Measurements from ENCODE around the gene APBB2. TPM values are rescaled to one million over a fixed set of nuclear protein-coding genes. Genes with fewer than 3 reads are reported as not detected.

Gene APBB2
- polyA plus RNA-seq, 3 donors = 0.15 to 0.33 TPM; not detected in 1

DNA sequence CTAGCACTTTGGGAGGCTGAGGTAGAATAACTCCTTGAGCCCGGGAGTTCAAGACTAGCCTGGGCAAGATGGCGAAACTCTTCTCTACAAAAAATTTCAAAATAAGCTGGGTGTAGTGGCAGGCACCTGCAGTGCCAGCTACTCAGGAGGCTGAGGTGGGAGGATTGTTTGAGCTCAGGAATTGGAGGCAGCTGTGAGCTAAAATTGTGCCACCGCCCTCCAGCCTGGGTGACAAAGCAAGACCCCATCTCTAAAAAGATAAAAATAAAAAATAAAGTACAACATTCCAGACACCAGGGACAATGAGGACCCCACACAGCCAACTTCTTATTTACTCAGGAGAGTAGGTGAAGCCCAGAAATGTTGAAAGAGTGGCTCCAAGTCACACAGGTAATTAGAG lies 53.0 kb downstream of the APBB2 start:
- Histone ChIP-seq H3K4me3 (replicated peaks in 1 of 3; ENCODE audit: low read depth in 2 of 3, low read length in 3 of 3) (no peak overlapping the region), H3K9ac (ENCODE audit: insufficient read depth, low read length, poor library complexity, severe bottlenecking) (no peak overlapping the region), H3K27ac (ENCODE audit: low read depth in 1 of 2, low read length in 2 of 2) (no peak overlapping the region), H3K4me1 (ENCODE audit: control insufficient read depth in 1 of 2, insufficient read depth in 2 of 2, low read length in 2 of 2) (no peaks in the 10 kb centered on the region), H4K20me1 (ENCODE audit: insufficient read depth, low read length) (no peaks in the 10 kb centered on the region), H3K79me2 (ENCODE audit: insufficient read depth, low read length) (no peaks in the 10 kb centered on the region), H3K9me3 (replicated peaks in 1 of 2; ENCODE audit: control insufficient read depth in 1 of 2, insufficient read depth in 1 of 2, low read length in 2 of 2) (peaks cover 0 to 13% of the 10 kb centered on the region in 2 donors), H3K36me3 (replicated peaks in 1 of 2; ENCODE audit: control insufficient read depth in 1 of 2, insufficient read depth in 2 of 2, low read length in 2 of 2) (no peaks in the 10 kb centered on the region), H2AFZ (ENCODE audit: insufficient read depth, low read depth, low read length, poor library complexity, severe bottlenecking) (no peak overlapping the region), H3K27me3 (ENCODE audit: control insufficient read depth in 2 of 2, insufficient read depth in 2 of 2, low read length in 2 of 2) (peaks cover 0 to 2% of the 10 kb centered on the region in 2 donors), H3K4me2 (replicated peaks; ENCODE audit: extremely low read depth, low read length, poor library complexity, severe bottlenecking) (no peak overlapping the region)
- Mint-ChIP-seq H3K36me3 (no peaks in the 10 kb centered on the region), H3K4me1 (peaks cover 6% of the 10 kb centered on the region), H3K9me3 (peaks cover 3 to 13% (median 9%) of the 10 kb centered on the region in 7 donors), H3K4me3 (no peak overlapping the region), H3K27me3 (ENCODE audit: low read depth in 3 of 3) (no peaks in the 10 kb centered on the region), H3K27ac (no peak overlapping the region)
- no CpG with 5 or more reads among the region's 3 CpGs for whole genome bisulfite sequencing (ENCODE audit: insufficient coverage)
- TF ChIP-seq, protein P1, sequence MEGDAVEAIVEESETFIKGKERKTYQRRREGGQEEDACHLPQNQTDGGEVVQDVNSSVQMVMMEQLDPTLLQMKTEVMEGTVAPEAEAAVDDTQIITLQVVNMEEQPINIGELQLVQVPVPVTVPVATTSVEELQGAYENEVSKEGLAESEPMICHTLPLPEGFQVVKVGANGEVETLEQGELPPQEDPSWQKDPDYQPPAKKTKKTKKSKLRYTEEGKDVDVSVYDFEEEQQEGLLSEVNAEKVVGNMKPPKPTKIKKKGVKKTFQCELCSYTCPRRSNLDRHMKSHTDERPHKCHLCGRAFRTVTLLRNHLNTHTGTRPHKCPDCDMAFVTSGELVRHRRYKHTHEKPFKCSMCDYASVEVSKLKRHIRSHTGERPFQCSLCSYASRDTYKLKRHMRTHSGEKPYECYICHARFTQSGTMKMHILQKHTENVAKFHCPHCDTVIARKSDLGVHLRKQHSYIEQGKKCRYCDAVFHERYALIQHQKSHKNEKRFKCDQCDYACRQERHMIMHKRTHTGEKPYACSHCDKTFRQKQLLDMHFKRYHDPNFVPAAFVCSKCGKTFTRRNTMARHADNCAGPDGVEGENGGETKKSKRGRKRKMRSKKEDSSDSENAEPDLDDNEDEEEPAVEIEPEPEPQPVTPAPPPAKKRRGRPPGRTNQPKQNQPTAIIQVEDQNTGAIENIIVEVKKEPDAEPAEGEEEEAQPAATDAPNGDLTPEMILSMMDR (IDR thresholded peaks at IDR 0.05) = no peak
- intact Hi-C loops (cut with micrococcal nuclease) = no loop called here
- DNase-seq = no peak

DNA sequence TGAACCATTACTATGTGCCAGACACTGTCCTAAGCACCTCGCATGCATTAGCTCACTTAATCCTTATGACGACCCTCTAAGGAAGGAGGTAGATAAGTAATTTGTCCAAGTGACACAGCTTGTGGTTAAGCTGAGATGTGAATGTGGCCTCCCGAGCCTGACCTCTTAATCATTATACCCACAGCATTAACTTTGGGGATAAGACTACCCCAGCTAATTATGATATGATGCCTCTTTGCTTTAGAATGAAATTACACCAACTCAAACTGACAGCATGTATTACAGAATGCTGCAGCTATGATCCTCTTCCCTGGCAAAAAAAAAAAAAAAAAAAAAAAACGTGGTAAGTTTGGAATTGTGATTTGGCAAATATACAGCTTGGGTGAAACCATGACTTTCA lies 53.5 kb downstream of the APBB2 start:
- Histone ChIP-seq H3K9ac (ENCODE audit: insufficient read depth, low read length, poor library complexity, severe bottlenecking) (no peak overlapping the region), H3K27ac (ENCODE audit: low read depth in 1 of 2, low read length in 2 of 2) (no peak overlapping the region), H3K4me2 (replicated peaks; ENCODE audit: extremely low read depth, low read length, poor library complexity, severe bottlenecking) (no peak overlapping the region), H4K20me1 (ENCODE audit: insufficient read depth, low read length) (no peaks in the 10 kb centered on the region), H3K79me2 (ENCODE audit: insufficient read depth, low read length) (no peaks in the 10 kb centered on the region), H3K27me3 (ENCODE audit: control insufficient read depth in 2 of 2, insufficient read depth in 2 of 2, low read length in 2 of 2) (peaks cover 0 to 2% of the 10 kb centered on the region in 2 donors), H3K36me3 (replicated peaks in 1 of 2; ENCODE audit: control insufficient read depth in 1 of 2, insufficient read depth in 2 of 2, low read length in 2 of 2) (no peaks in the 10 kb centered on the region), H3K4me1 (ENCODE audit: control insufficient read depth in 1 of 2, insufficient read depth in 2 of 2, low read length in 2 of 2) (no peaks in the 10 kb centered on the region), H3K9me3 (replicated peaks in 1 of 2; ENCODE audit: control insufficient read depth in 1 of 2, insufficient read depth in 1 of 2, low read length in 2 of 2) (peaks cover 0 to 8% of the 10 kb centered on the region in 2 donors), H3K4me3 (replicated peaks in 1 of 3; ENCODE audit: low read depth in 2 of 3, low read length in 3 of 3) (no peak overlapping the region), H2AFZ (ENCODE audit: insufficient read depth, low read depth, low read length, poor library complexity, severe bottlenecking) (no peak overlapping the region)
- intact Hi-C loops (cut with micrococcal nuclease) = no loop called here
- no CpG with 5 or more reads among the region's 4 CpGs for WGBS (ENCODE audit: insufficient coverage)
- DNase-seq = no peak
- no peak overlapping the region for H3K4me3 Mint-ChIP-seq
- H3K4me1 Mint-ChIP-seq = peaks cover 6% of the 10 kb centered on the region
- peaks cover 2 to 10% (median 4%) of the 10 kb centered on the region in 7 donors for H3K9me3 Mint-ChIP-seq
- no peak overlapping the region for H3K27ac Mint-ChIP-seq
- no peaks in the 10 kb centered on the region for H3K36me3 Mint-ChIP-seq
- H3K27me3 Mint-ChIP-seq (ENCODE audit: low read depth in 3 of 3) = no peaks in the 10 kb centered on the region
- TF ChIP-seq, protein P1 (IDR thresholded peaks at IDR 0.05) = no peak
